HL-60 (cell line): ENCODE data around the gene UBA5.

ENCODE experiments used
- POLR2AphosphoS5 ChIP-seq: IDR thresholded peaks from 2 replicates; pipeline ENCODE4 v1.6.1; 2012; ENCODE audit warnings: low read depth
- TF ChIP-seq, protein P1 (sequence below): IDR thresholded peaks from 2 replicates; pipeline ENCODE4 v1.6.1; 2012; ENCODE audit warnings: low read depth; ENCODE audit not compliant: insufficient replicate concordance
- TF ChIP-seq, protein P2 (sequence below): IDR thresholded peaks from one replicate; pipeline ENCODE4 v1.5.1; 2011; ENCODE audit warnings: low read length, control low read depth, inconsistent platforms; ENCODE audit not compliant: insufficient read depth

DNA sequence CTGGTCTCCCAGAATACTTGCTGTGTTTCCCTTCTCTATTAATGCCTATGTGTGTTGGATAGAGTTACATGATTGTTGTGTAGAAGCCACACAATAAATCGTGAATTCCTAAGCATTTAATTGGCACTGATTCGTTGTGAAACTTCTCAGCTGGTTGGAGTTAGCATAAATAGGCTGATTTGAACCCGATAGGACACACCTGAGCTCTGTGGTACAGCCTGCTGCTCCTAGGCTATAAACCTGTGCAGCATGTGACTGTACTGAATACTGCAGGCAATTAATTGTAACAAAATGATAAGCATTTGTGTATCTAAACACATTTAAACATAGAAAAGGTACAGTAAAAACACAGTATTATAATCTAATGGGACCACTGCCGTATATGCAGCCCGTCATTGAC lies 5.4 kb upstream of the UBA5 start:
- TF ChIP-seq, protein P1, sequence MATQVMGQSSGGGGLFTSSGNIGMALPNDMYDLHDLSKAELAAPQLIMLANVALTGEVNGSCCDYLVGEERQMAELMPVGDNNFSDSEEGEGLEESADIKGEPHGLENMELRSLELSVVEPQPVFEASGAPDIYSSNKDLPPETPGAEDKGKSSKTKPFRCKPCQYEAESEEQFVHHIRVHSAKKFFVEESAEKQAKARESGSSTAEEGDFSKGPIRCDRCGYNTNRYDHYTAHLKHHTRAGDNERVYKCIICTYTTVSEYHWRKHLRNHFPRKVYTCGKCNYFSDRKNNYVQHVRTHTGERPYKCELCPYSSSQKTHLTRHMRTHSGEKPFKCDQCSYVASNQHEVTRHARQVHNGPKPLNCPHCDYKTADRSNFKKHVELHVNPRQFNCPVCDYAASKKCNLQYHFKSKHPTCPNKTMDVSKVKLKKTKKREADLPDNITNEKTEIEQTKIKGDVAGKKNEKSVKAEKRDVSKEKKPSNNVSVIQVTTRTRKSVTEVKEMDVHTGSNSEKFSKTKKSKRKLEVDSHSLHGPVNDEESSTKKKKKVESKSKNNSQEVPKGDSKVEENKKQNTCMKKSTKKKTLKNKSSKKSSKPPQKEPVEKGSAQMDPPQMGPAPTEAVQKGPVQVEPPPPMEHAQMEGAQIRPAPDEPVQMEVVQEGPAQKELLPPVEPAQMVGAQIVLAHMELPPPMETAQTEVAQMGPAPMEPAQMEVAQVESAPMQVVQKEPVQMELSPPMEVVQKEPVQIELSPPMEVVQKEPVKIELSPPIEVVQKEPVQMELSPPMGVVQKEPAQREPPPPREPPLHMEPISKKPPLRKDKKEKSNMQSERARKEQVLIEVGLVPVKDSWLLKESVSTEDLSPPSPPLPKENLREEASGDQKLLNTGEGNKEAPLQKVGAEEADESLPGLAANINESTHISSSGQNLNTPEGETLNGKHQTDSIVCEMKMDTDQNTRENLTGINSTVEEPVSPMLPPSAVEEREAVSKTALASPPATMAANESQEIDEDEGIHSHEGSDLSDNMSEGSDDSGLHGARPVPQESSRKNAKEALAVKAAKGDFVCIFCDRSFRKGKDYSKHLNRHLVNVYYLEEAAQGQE: no peak
- TF ChIP-seq, protein P2, sequence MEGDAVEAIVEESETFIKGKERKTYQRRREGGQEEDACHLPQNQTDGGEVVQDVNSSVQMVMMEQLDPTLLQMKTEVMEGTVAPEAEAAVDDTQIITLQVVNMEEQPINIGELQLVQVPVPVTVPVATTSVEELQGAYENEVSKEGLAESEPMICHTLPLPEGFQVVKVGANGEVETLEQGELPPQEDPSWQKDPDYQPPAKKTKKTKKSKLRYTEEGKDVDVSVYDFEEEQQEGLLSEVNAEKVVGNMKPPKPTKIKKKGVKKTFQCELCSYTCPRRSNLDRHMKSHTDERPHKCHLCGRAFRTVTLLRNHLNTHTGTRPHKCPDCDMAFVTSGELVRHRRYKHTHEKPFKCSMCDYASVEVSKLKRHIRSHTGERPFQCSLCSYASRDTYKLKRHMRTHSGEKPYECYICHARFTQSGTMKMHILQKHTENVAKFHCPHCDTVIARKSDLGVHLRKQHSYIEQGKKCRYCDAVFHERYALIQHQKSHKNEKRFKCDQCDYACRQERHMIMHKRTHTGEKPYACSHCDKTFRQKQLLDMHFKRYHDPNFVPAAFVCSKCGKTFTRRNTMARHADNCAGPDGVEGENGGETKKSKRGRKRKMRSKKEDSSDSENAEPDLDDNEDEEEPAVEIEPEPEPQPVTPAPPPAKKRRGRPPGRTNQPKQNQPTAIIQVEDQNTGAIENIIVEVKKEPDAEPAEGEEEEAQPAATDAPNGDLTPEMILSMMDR: no peak
- no peak for TF ChIP-seq POLR2AphosphoS5
